Frontal cortex (tissue), 4 donors: Measurements from ENCODE around the gene S100A6. TPM values are rescaled to one million over a fixed set of nuclear protein-coding genes. Genes with fewer than 3 reads are reported as not detected.
"Not testable (repeated sequence)": the region's sequence is repeated elsewhere in the genome, so short reads cannot be mapped to it uniquely, and the experiment has no call there.

Experiments used
- DNase-seq, 2 donors: peaks; one replicate each; pipeline ENCODE4 v3.0.0; 2012; ENCODE audit warnings: low spot score in 2 of 2
- FAIRE-seq: peaks from 2 replicates; lab custom pipeline; 2012; peaks lifted over from hg19 to GRCh38; lab: Jason Lieb, UNC
- total RNA-seq: library from RNA; depleted of rRNA; stranded (reverse); fragments of >200 nt; gene quantifications from one replicate; pipeline ENCODE4 v1.2.3, GENCODE V29; 2014
- donor health status: control.
- donor health status: control.
- donor health status: control.

S100A6 gene
- total RNA-seq = 9.8 TPM

DNA sequence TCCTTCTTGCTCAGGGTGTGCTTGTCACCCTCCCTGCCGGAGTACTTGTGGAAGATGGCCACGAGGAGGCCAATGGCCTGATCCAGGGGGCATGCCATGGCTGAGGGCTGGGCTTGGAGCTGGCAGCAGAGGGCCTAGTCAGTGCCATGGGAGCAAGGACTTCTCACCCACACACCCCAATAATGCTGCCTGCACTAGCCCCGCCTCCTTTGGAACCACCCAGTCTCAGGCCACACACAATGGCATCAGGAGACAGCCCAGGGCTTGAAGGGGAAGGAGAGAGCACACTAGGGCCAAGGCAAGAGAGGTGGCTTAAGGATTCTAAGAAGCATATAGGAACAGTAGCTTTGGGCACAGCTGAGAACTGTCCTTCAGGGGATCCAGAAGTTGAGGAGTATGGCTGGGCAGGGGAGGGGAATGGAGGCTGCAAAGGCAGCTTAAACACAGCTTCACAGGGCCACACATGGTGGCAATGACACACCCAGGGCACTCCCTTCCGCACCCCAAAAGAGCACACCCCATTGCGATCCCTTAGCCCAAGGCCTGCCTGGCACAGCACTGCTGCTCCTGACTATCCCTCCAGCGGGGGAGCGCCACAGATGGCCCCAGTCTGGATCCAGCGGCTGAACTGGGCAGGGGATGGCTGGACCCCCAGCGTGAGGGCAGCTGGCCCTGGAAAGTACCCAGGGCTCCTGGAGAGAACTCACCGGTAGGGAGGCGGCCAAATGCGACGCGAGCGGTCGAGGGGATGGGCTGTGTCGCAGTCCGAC is at the start of gene S100A6:
Gene S100A6 (minus strand): TSS at position 750 of the 770 bp plus-strand sequence. CDS start 652 bp downstream, at position 98.
- FAIRE-seq (no peak), DNase-seq (peak in 1 of 2 donors; percentile 48)

DNA sequence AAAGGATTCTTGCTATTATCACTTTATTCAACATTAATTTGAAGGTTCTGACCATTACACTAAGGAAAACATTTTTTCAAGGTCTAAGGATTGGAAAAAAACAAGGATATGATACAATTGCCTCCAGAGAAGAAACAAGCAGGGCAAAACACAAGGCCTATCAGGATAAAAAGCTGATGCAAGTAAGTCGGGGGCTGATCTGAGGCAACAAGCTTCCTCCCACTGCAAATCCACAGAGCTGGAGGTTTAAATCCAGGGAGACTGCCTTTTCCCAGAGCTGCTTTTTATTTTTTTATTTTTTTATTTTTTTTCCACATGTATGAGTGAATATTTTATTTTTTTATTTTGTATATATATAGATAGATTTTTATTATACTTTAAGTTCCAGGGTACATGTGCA is 49.2 kb upstream of the S100A6 start:
- DNase-seq (no peak), FAIRE-seq (no peak)

- DNase-seq = no peak
- peak; percentile 33 for FAIRE-seq
These were observed 48.2 kb upstream of the S100A6 start for GRCh38 chr1:153583976-153584375.

- not testable (repeated sequence) for FAIRE-seq
These were observed 47.7 kb upstream of the S100A6 start for GRCh38 chr1:153583514-153583913.

DNA sequence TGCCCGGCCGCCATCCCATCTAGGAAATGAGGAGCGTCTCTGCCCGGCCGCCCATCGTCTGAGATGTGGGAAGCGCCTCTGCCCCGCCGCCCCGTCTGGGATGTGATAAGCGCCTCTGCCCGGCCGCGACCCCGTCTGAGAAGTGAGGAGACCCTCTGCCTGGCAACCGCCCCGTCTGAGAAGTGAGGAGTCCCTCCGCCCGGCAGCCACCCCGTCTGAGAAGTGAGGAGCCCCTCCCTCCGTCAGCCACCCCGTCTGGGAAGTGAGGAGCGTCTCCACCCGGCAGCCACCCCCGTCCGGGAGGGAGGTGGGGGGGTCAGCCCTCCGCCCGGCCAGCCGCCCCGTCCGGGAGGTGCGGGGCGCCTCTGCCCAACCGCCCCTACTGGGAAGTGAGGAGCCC is 47.0 kb upstream of the S100A6 start:
- not testable (repeated sequence) for FAIRE-seq, DNase-seq

More at GRCh38 chr1:153583514-153583913, 47.7 kb upstream of the S100A6 start:
- DNase-seq = not testable (repeated sequence)

DNA sequence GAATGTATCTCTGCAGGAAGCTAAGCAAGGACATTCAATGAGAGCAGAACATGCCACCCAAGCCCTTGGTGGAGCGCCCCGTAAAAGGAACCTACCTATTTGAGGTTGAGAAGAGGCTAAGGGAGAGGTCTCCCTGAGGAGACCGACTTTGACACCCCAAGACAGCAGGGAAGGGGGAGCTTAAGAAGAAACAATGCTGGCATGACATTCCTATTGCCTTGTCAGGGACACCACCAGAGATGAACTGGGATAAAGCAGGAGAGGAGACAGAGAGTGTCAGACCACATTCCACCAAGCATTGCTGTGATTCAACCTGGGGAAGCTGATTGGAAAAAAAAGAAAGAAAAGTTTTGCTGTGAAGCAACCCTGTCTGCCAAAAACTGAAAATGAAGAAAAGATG is 43.1 kb upstream of the S100A6 start:
- FAIRE-seq (no peak), DNase-seq (no peak)

- FAIRE-seq (no peak), DNase-seq (no peak)
These were observed 42.7 kb upstream of the S100A6 start for GRCh38 chr1:153578490-153578889.

- FAIRE-seq = no peak
- DNase-seq = peak in 1 of 2 donors; percentile 42
These were observed 41.8 kb upstream of the S100A6 start for GRCh38 chr1:153577624-153578051.

GRCh38 chr1:153577138-153577537 is 41.3 kb upstream of the S100A6 start:
- FAIRE-seq = no peak
- no peak for DNase-seq

- not testable (repeated sequence) for DNase-seq, FAIRE-seq
These were observed 39.7 kb upstream of the S100A6 start for GRCh38 chr1:153575497-153575896.

GRCh38 chr1:153575081-153575491 is 39.3 kb upstream of the S100A6 start:
- not testable (repeated sequence) for DNase-seq, FAIRE-seq

GRCh38 chr1:153573351-153573750 is 37.6 kb upstream of the S100A6 start:
- no peak for FAIRE-seq
- DNase-seq = no peak

GRCh38 chr1:153572569-153573015 is 36.8 kb upstream of the S100A6 start:
- peak; percentile 78 to 79 for DNase-seq
- FAIRE-seq = no peak

- FAIRE-seq = no peak
- DNase-seq = no peak
These were observed 35.9 kb upstream of the S100A6 start for GRCh38 chr1:153571706-153572105.

- FAIRE-seq = no peak
- no peak for DNase-seq
These were observed 35.1 kb upstream of the S100A6 start for GRCh38 chr1:153570874-153571273.

DNA sequence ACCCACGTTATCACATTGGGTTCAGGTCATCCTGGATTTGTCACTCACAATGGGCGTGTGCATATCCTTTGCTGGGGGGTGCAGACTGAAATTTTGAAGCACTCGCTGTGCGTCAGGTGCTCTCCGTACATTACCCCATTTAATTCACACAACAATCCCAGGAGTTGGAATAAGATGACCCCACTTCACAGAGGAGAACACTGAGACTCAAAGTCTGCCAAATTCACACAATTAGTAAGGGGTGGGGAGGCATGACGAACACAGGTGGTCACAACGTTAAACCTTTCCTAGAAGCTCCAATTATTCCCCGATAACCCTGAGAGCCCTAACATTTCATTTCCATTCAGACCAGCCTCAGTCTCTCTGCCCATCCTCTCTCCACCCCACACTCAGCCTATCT is 33.7 kb upstream of the S100A6 start:
- DNase-seq (no peak), FAIRE-seq (no peak)

DNA sequence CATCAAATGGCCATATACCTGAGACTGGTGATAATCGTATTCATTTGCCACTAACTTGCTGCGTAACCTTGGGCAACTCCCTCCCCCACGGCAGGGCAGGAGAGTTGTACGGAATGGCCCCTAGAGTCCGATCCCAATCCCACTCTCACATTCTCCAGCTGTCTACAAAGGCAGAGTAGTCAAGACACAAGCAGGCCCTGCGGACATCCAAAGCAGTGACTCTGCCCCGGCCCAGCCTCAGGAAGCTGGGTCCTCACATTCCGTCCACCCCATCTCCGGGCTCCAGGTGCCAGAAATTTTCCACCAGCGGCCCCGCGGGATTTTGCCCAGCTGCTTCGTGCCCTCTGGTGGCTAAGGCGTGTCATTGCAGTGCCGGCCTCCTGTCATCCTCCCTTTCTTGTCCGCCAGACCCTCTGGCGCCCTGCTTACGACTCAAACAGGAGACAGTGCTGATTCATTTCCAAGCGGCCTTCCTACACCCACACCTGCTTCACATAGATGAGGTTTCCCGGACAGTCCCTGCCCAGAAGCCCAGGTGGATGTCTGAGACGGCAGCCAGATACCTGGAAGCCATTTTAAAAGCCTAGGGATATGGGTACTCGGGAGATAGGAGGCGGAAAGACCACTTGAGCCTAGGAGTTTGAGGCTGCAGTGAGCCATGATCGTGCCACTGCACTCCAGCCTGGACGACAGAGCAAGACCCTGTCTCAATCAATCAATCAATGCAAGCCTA is 32.7 kb upstream of the S100A6 start:
- peak; percentile 65 to 83 for DNase-seq
- FAIRE-seq = no peak

DNA sequence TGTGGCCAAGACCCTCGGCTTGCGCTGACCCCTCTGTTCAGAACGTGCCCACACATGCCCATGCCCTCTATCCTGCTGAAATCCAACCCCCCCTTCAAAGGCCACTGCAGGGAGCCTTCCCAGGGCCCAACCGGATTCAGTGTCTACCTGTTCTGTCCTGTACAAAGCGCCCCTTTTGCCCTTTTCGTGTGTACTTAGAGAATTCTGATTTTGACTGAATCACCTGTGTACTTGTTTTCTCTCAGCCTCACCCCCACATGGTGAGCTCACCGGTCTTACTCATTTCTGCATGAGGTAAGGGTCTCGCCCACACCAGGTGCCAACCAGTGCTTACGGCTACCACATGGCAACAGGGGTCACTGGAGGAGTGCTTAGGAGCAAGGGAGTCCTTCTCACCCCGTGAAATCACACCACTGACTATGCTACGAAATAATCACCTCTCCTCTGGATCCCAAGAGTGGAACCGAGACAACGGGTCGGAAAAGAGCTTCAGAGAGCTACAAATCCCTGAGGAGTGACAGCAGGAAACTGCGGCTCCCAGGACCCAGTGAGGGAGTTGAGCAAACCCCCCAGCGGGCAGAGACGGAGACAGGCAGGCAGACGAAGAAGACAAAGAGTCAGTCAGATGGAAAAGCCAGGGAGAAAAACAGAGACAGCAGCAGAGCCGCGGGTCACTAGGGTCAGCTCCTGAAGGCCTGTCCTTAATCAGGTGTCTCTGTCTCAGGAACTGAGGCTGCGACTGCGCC is 32.0 kb upstream of the S100A6 start:
- FAIRE-seq (no peak), DNase-seq (no peak)

- FAIRE-seq = no peak
- DNase-seq = peak in 1 of 2 donors; percentile 80
These were observed 30.9 kb upstream of the S100A6 start for GRCh38 chr1:153566414-153567371.
